RKO (cell line): Measurements from ENCODE around the gene STK16.
"Not testable (repeated sequence)": the region's sequence is repeated elsewhere in the genome, so short reads cannot be mapped to it uniquely, and the experiment has no call there.

Source experiments
- DNase-seq: peaks from one replicate; pipeline ENCODE4 v3.0.0-alpha.2; 2016; ENCODE audit warnings: low spot score

STK16 gene

DNA sequence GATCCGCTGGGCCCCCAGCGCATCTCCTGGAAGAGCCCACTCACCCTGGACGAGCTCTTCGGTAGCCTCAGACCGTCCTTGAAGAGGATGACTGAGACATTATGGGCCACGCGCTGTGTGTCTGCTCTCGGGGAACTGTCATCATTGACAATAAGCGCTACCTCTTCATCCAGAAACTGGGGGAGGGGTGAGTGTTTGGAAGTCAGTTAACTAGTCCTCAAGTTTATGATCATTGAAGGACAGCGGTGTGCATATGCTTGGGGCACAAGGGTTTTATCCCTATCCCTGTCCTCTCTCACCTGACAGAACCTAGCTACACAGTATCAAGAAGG, 586 bp downstream of the STK16 start:
- no peak for DNase-seq

DNA sequence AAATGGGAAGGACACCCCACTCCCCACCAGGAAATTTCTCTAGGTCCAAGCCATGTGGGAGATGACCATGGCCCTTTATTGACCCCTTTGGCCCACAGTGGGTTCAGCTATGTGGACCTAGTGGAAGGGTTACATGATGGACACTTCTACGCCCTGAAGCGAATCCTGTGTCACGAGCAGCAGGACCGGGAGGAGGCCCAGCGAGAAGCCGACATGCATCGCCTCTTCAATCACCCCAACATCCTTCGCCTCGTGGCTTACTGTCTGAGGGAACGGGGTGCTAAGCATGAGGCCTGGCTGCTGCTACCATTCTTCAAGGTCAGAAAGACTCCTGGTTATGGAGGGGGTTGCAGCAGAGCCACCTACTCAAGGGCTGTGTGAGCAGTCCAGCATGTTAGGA, 1.3 kb downstream of the STK16 start:
- no peak for DNase-seq

DNA sequence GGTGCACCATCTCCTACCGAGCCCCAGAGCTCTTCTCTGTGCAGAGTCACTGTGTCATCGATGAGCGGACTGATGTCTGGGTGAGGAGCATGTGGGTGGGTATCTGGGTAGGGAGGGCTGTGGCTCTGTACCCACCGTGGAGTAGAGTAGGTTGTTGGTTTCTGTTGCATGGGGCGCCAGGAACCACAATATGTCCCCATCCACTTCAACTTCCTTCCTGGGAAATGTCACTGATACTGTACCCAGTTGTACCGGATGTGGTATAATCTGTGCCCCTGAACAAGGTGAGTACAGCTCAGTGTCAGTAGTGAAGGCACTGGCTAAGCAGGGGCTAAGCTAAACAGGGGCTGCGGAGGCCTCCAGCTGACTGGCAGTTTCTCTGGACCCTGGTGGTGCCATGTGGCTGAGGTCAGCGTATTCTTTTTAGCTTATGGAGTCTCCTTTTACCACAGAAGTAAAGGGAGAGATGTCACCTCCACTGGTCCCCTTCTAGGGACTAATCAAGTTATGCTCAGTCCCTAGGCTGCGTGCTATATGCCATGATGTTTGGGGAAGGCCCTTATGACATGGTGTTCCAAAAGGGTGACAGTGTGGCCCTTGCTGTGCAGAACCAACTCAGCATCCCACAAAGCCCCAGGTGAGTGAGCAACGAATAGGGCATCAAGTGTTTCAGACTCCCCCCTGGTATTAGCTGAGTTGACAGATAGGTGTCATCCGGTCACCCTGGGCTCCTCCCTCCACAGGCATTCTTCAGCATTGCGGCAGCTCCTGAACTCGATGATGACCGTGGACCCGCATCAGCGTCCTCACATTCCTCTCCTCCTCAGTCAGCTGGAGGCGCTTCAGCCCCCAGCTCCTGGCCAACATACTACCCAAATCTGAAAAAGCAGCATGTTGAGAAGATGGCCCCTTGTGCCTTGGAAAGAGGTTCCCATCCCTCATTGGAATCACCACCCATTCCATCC, 2.7 kb downstream of the STK16 start:
- DNase-seq = no peak

DNA sequence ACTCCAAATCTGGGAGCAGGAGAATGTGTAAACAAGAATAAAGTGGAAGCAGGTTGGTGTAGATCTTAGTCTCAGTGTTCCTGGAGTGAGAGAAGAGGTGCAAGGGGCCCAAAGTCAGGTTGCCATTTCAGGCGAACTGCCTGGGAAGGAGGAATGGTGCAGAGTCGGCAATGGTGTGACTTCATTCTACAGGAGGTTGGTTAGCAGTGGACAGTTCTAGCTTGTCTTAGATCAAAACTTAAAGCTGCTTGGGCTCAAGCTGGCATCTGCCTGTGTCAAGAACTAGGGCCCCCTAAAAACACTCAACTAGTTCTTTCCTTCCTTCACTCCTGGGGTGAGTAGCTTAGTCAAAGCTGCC, 3.5 kb downstream of the STK16 start:
- no peak for DNase-seq

DNA sequence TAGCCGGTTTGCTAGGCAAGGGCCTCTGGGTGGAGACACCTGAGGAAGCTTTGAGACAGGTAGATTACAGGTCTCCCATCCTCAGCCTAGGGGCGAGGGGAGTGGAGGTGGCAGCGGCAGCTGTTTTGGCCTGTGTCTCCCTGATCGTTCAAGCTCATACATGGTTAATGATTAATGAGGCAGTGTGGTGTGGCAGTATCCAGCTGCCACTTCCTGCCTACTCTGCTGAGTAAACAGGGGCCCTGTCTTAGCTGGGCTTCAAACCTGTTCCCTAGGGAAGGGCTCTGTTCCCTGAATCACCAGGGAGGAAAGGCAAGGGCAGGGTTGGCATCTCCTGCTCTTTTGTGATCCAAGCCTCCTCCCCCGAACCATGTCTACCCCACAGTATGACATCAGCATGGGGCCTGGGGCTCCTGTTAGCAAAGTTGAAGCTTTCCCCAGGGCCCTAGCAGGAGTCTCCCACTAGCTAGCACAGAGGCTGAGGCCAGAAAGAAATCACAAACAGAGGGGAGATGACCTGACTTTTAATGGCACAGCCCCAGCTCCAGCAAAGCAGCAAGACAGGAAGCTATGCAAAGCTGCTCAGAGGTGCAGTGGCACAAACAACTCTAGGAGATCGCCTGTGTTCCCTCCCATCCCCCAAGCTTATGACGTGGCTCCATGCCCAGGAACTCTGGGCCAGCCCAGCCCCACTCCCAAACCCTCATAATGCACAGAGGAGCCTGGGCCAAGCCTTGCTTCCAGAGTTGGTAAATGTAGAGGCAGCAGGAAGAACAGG, 4.1 kb downstream of the STK16 start:
- peak; percentile 71 for DNase-seq

DNA sequence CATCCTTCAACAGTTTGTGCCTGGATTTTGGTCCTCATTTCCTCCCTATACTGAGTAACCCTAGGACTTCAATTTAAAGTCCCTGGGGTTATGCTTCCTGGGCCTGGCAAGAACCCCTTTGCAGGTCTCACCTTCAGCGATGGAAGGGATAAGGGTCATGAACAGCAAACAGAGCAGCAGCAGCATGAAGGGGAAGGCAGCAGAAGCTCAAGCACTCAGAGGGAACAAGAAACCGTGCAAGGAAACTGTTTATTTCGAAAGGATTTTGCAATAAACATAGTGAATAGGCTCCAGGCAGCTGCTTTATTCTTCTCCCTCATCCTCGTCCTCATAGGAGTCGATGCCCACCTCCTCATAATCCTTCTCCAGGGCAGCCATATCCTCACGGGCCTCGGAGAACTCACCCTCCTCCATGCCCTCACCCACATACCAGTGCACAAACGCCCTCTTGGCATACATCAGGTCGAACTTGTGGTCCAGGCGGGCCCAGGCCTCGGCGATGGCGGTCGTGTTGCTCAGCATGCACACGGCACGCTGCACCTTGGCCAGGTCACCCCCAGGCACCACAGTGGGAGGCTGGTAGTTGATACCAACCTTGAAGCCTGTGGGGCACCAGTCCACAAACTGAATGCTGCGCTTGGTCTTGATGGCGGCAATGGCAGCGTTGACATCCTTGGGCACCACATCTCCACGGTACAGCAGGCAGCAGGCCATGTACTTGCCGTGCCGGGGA, 4.9 kb downstream of the STK16 start:
- no peak for DNase-seq

DNA sequence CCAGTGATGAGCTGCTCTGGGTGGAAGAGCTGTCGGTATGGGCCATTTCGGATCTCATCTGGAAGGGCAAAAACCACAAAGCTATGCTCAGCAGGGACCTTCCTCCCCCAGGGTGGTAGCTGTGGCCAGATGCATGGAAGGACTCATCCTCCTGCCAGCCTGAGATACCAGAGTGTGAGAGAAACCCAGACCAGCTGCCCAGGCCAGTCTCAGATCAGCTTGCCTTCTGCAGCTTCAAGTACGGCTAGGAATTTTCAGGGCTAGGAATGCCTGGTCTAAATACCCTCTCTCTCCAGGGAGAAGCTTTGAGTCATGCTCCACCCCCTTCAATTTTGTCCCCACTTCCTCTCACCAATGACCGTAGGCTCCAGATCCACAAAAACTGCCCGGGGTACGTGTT, 6.4 kb downstream of the STK16 start:
- DNase-seq = no peak

DNA sequence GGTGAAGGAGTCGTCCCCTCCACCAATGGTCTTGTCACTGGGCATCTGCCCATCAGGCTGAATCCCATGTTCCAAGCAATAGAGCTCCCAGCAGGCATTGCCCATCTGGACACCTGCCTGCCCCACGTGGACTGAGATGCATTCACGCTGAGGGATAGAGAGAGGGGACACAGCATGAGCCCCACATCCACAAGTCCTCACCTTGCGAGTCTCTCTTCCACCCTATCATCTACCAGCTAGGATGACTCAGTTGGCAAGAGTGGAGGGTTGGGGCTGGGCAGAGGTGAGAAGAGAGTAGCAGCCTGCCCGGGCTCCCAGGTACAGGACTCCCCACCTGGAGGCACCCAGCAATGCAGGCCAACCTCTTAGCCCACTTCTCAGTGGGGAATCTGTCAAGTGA, 6.8 kb downstream of the STK16 start:
- no peak for DNase-seq

DNA sequence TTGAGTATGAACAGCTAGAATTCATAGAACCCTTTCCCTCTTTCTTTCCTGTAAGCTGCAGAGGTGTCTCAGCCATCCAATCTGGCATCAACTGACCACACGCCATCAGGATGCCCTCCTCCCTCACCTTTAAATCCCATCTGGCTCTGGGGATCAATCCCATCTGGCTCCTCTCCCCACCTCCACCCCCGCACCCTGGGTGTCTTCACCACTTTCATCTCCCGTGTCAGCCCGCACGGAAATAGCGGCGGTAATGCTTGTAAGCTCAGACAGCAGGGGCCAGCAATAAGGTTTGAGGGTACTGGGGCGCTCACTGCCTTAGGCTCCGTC, 7.3 kb downstream of the STK16 start:
- DNase-seq = peak; percentile 35

DNA sequence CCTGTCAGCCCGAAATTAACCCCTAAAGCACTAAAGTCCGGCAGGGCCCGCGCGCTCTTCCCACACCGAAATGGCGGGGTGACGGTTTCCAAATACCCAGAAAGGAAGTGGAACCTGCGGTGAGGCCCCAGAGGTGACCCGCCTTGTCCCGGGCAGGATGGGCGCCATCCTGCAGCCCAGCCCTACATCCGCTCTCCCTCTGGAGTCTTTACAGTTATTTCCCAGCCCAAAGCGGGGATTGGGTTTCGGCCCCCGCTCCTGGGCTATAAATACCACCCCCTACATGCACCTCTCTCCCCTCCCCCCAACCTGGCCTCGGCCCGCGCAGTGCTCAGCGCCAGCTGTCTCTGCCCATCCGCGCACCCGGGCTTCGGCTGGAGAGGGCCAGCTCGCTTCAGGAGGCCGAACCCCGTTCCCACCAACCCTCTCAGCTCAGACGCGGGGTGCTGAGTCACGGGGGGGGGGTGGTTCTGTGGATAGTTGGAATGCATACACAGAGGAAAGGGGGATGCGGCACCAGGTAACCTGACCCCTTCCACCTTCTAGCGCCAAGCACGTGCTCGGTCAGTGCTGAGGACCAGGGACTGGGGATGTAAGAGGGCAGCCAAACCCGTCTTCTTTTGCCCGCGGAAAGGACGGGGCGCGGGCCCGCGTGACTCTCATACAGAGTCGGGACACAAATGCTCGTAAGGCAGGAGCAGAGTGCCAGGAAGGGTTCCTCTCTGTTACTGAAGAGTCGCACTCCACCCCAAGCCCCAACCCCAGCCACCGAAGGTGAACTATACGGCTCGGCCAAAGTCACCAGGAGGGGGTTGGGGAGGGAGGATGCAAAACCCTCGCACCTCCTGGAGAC, 7.8 kb downstream of the STK16 start, which contains the start of gene TUBA4B:
TSS of gene TUBA4B (plus strand) at position 344 of the 853 bp plus-strand sequence. CDS start at position 509, 165 bp downstream.
- peak; percentile 81 for DNase-seq

DNA sequence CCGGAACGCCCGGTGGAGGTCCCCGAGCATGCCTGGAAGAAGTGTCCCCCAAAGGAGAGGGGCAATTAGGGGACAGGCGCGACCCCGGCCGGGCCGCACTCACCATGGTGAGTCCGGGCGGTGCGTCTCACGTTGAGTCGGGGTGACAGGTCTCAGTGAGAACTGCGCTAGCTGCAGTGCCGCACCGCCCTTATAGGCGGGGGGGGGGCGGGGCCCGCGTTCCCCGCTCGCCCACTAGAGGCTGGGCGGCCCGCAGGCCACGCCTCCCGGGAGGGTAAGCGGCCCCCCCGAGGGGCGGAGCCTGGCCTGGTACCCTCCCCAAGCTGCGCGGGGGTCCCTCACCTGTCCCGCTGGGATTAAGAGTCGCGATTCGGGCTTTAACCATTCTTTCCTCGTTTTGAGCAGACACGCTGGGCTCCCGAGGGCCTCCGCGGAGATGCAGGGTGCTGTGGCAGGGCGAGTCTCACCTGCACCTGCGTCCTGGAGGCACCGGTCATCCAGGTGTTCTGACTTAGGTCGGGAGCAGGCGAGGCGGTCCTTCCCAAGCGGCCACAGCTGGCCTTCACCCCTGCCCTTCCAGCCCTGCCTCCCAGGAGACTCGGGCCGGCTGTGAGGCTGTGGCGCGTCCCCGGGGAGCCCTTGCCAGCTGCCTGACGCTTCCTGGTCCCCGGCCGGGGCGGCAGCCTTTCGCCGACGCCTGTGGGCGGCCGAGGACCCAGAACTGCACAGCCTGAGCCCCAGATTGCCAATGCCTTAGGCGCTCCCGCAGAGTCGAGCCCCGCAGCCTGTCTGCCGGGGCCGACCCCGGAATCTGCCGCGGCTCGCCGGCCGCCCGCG, 8.7 kb downstream of the STK16 start, which contains the start of gene TUBA4A:
TSS of gene TUBA4A (minus strand) at position 166 of the 837 bp plus-strand sequence. CDS start at position 106, 60 bp downstream.
- peak; percentile 86 for DNase-seq

DNA sequence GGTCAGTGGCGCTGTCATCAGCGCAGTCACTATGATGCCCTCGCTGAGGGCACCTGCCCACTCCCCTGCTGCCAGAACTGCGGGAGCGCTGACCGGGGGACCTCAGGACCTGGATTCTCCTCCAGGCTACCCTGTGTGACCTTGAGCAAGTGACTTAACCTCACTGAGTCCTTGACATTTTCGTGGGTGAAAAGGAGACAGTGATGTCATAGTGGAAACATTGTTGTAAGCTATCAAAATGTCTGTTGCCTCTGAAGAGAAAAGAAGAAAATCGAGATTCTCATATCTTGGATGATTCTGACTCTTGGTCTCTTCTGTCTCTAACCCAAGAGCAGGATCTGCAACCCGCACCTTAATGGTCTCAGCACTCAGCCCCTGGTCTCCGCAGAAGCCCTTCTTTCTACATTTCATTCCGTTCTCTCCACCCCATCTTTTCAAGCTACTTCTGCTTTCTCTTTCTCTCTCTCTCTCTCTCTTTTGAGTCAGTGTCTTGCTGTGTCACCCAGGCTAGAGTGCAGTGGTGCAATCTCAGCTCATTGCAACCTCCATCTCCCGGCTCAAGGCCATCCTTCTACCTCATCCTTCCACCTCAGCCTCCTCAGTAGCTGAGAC, 9.4 kb downstream of the STK16 start:
- DNase-seq = no peak

DNA sequence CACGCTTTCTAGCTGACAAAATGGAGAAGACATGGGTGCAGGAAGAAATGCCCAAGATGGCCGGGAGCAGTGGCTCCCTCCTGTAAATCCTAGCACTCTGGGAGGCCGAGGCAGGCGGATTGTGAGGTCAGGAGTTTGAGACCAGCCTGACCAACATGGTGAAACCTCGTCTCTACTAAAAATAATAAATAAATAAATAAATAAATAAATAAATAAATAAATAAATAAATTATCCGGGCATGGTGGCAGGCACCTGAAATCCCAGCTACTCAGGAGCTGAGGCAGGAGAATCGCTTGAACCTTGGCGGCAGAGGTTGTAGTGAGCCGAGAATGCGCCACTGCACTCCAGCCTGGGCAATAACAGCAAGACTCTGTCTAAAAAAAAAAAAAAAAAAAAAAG, 13.7 kb downstream of the STK16 start:
- not testable (repeated sequence) for DNase-seq

DNA sequence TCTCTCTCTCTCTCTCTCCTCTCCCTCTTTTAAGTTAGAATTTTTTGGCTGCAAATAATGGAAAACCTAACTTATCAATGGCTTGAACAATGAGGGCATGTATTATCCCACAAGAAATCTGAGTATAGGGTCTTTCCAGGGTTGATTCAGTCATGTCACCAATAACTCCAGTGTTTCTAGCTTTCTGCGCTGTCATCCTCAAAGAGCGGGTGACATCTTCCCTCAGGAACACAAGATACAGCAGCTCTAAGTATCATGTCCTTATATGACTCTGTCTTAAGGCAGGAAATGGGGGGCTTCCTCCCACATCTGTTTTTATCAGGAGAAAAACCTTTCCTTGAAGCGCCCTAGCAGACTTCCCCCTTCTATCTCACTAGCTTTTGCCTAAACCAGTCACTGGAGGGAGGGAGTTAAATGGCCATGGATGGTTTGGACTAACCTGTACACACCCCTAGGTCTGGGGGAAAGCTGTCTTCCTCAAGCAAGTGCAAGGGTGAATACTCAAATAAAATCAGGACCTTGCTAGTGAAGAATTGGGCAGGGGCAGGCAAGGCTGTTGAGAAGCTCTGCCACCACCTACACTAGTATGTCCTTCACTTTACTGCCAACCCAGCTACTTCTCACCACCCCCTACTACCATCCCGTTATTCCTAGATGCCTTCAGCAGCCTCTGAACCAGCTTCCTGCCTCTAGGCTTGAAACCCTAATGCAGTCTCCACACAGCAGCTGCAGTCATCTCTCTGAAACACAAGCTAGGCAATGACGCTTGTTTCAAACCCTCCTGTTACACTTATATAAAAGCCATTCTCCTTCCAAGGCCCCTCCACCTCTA, 16.0 kb downstream of the STK16 start:
- no peak for DNase-seq

DNA sequence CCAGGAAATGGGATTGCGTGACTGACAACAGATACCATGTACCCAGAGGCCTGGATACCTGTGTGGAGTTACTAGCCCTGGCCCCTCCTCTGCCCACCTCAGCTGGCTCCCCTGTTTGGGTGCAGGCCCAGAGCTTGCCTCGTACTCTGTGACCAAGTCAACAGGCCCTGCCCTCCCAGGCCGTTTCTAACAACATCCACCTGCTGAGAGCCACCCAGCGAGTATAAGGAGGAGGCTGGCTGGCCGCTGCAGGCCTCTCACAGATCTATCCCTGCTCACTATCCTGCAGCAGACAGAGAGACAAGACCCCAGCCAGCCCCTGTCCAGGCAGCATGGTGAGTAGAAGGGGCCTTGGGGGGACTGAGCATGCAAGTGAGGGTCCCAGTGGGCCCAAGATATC, 21.0 kb downstream of the STK16 start:
- no peak for DNase-seq

DNA sequence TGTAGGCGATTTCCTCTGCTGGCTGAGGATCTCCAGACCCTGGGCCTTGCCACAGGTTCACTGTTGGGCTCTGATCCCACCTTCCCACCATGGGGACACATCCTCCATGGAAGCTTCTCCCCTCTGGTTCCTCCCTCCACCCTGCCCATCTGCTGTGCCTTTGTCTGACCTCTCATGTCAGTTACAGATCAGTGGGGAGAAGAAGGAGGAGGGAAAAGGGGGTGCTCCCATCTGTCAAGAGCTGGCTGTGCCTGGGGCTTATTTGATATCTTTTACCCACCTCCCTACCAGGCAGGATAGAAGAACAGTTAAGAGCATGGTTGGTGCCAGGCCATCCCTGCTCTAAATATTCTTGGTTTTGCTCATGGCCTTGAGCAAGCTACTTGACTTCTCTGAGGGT, 21.6 kb downstream of the STK16 start:
- no peak for DNase-seq

DNA sequence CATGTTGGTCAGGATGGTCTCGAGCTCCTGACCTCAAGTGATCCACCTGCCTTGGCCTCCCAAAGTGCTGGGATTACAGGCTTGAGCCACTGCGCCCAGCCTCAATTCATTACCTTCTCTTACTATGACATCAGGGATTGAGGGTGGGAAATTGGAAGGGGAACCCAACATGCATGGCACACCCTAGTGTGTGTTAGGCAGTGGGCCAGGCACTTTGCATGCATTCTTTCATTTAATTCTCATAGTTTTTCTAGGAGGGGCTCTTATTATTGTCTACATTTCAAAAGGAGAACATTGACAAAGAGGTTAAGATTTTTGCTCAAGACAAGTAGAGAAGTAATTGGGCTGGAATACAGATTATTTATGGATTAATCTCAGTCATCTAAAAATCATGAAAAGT, 23.0 kb downstream of the STK16 start:
- no peak for DNase-seq

DNA sequence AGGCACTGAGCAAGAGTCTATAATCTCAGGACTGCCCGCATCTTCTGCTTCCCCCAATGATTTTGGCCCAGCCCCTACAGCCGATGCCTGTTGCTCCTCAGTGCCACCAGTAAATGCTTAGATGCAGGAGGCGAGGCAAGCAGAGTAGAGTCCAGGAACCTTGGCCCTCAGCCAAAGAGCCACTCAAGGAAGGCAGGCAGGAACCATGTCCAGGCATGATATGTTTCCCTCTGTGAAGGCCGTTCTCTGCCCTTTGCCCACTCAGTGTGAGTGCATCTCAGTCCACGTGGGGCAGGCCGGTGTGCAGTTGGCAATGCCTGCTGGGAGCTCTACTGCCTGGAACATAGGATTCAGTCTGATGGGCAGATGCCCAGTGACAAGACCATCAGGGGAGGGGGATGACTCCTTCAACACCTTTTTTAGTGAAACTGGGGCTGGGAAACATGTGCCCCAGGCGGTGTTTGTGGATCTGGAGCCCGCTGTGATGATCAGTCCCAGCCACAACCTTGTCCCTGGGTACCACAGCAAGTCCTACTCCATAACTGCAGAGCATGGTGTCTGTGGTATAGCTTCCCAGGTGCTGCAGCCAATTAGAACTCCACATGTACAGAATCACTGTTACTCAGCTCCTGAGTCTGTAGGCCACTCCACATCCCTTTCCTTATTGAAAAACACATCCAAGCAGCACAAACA, 24.2 kb downstream of the STK16 start:
- DNase-seq = no peak

DNA sequence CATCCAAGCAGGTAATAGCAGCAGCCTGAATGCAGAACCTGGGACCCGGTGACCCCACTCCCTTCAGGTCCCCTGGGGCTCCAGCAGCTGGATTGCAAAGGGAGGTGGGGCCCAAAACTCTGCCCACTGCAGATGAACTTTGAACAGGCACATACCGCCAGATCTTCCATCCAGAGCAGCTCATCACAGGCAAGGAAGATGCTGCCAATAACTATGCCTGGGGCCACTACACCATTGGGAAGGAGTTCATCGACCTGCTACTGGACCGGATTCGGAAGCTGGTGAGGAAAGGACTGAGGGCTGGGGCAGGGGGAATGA, 24.7 kb downstream of the STK16 start:
- DNase-seq = no peak
